Smooth muscle cell (in vitro differentiated cells): ENCODE results near the gene MRPL37. TPM values are rescaled to one million over a fixed set of nuclear protein-coding genes. Genes with fewer than 3 reads are reported as not detected.

ENCODE experiments used
- DNase-seq: peaks from one replicate; lab custom pipeline; 2025; ENCODE audit not compliant: unreplicated experiment; lab: John Stamatoyannopoulos, UW
- H2AFZ ChIP-seq: fragments of 200-600 bp; sonication (generic); 2 replicates; pipeline ENCODE4 v1.6.0; 2016; ENCODE audit warnings: antibody characterized with exemption, low read depth, mild to moderate bottlenecking
- H3F3A ChIP-seq: fragments of 200-600 bp; sonication (generic); 2 replicates; pipeline ENCODE4 v1.6.0; 2017; ENCODE audit warnings: antibody characterized with exemption, low read depth
- H3K27ac ChIP-seq: fragments of 200-600 bp; sonication (generic); 2 replicates; pipeline ENCODE4 v1.5.1; 2016; ENCODE audit warnings: low read depth, mild to moderate bottlenecking
- H3K27me3 ChIP-seq: fragments of 200-600 bp; sonication (generic); 2 replicates; pipeline ENCODE4 v1.6.1; 2016; ENCODE audit warnings: low read depth, mild to moderate bottlenecking
- H3K36me3 ChIP-seq: fragments of 200-600 bp; sonication (generic); 2 replicates; pipeline ENCODE4 v1.5.1; 2016; ENCODE audit warnings: low read depth
- H3K4me1 ChIP-seq: fragments of 200-600 bp; sonication (generic); 2 replicates; pipeline ENCODE4 v1.5.1; 2016; ENCODE audit warnings: low read depth
- H3K4me2 ChIP-seq: fragments of 200-600 bp; sonication (generic); 2 replicates; pipeline ENCODE4 v1.6.0; 2016; ENCODE audit warnings: mild to moderate bottlenecking
- H3K4me3 ChIP-seq: fragments of 200-600 bp; sonication (generic); 2 replicates; pipeline ENCODE4 v1.5.1; 2016; ENCODE audit warnings: mild to moderate bottlenecking
- H3K79me2 ChIP-seq: fragments of 200-600 bp; sonication (generic); 2 replicates; pipeline ENCODE4 v1.6.0; 2016; ENCODE audit warnings: low read depth, mild to moderate bottlenecking
- H3K9ac ChIP-seq: fragments of 200-600 bp; sonication (generic); 2 replicates; pipeline ENCODE4 v1.6.0; 2016; ENCODE audit warnings: low read depth
- H3K9me3 ChIP-seq: fragments of 200-600 bp; sonication (generic); replicated peaks from 2 replicates; pipeline ENCODE4 v1.5.1; 2016; ENCODE audit warnings: low read depth
- H4K20me1 ChIP-seq: fragments of 200-600 bp; sonication (generic); 2 replicates; pipeline ENCODE4 v1.6.0; 2016; ENCODE audit warnings: low read depth
- CTCF ChIP-seq: fragments of 200-600 bp; sonication (generic); IDR thresholded peaks from 2 replicates; pipeline ENCODE4 v1.5.1; 2017; ENCODE audit warnings: borderline replicate concordance, mild to moderate bottlenecking, antibody characterized with exemption; ENCODE audit not compliant: insufficient read depth, poor library complexity, severe bottlenecking
- WGBS: methylation state at CpG from one replicate; pipeline ENCODE4 v1.1.7; 2016; ENCODE audit warnings: low lambda C conversion rate; 5-methylcytosine and 5-hydroxymethylcytosine counted together
- polyA plus RNA-seq: library from polyadenylated mRNA; unstranded; fragments of >200 nt; fragmentation: Nextera tagmentation; extraction: Ambion mirVana; gene quantifications from 2 replicates; pipeline ENCODE4 v1.2.1, GENCODE V29; 2016
- total RNA-seq: library from RNA; depleted of rRNA; stranded (reverse); fragments of >200 nt; gene quantifications from 2 replicates; pipeline ENCODE4 v1.2.3, GENCODE V29; 2014

The MRPL37 gene
- total and polyA plus RNA-seq, 2 experiments from 2014 or later = 85.5 to 96.4 TPM

DNA sequence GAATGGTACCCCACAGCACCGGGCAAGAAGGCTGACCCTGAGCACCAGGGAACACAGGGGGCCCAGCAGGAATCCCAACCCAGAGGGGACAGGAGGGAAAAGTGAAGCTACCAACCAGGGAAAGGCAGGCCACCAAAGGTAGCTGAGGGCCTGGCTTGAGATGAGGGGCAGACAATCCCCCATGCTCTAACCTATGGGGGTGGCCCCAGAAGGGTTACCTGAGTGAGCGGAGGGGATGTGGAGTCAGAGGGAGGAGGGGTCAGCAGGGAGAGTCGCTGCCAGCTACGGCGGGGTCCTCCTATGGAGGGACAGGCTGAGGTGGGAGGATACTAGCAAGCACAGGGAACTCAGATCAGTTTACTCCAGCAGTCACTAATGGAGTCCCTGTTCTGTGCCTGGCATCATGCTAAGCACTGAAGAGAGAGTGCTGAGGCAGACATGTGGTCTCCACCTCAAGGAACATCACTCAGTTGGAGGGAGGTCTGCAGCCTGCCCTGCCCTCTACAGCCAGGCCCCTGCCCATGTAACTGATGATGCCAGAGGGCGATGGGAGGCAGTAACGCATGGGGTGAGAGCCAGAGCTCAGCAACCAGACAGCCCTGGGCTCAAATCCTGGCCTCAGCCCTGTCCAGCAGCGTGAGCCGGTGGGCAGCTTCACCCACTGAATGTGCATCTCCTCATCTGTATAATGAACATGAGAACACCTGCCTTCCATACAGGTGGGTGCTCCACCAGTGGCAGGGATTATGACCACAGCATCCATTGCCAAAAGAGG, 21.5 kb upstream of the MRPL37 start:
- Histone ChIP-seq H3K27me3 (no peaks in the 10 kb centered on the region), H3K27ac (no peak overlapping the region), H3K4me1 (no peaks in the 10 kb centered on the region), H3K4me3 (no peak overlapping the region), H3K79me2 (no peaks in the 10 kb centered on the region), H4K20me1 (no peaks in the 10 kb centered on the region), H3K9ac (no peak overlapping the region), H3K9me3 (no peaks in the 10 kb centered on the region), H3K4me2 (no peak overlapping the region), H3F3A (no peaks in the 10 kb centered on the region), H3K36me3 (no peaks in the 10 kb centered on the region), H2AFZ (no peak overlapping the region)
- no peak for TF ChIP-seq CTCF
- no peak for DNase-seq
- WGBS = 90% methylated on average over 9 of the region's 9 CpGs

- WGBS = 87% methylated on average over 5 of the region's 5 CpGs
- Histone ChIP-seq H3K27me3 (no peaks in the 10 kb centered on the region), H3K4me2 (no peak overlapping the region), H3K79me2 (no peaks in the 10 kb centered on the region), H3K36me3 (no peaks in the 10 kb centered on the region), H4K20me1 (no peaks in the 10 kb centered on the region), H3F3A (no peaks in the 10 kb centered on the region), H3K9me3 (no peaks in the 10 kb centered on the region), H2AFZ (no peak overlapping the region), H3K9ac (no peak overlapping the region), H3K27ac (no peak overlapping the region), H3K4me3 (no peak overlapping the region), H3K4me1 (no peaks in the 10 kb centered on the region)
- DNase-seq = no peak
- TF ChIP-seq CTCF = no peak
Observed at GRCh38 chr1:54180701-54181360, 19.1 kb upstream of the MRPL37 start.

DNA sequence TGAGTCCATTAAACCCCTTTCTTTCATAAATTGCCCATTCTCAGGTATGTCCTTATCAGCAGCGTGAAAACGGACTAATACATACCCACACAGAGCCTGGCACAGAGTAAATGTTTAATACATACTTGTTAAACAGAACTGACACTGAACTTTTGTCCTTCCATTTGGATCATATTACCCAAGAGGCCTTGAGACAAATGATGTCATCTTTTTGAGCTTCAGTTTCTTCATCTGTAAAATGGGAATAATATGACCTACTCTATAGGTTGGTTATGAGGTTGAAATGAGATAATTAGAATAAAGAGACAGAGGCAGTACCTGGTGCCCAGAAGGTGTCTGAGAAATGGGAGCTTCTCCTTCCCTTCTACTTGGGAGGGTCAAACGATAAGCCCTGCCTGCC, 13.9 kb upstream of the MRPL37 start:
- WGBS = 96% methylated on average over 3 of the region's 3 CpGs
- TF ChIP-seq CTCF = no peak
- H2AFZ ChIP-seq = no peak overlapping the region
- H3K4me3 ChIP-seq = no peak overlapping the region
- H3K36me3 ChIP-seq = no peaks in the 10 kb centered on the region
- H3K27ac ChIP-seq = no peak overlapping the region
- no peak overlapping the region for H3K4me2 ChIP-seq
- H3K9me3 ChIP-seq = no peaks in the 10 kb centered on the region
- H3K4me1 ChIP-seq = no peaks in the 10 kb centered on the region
- no peak for DNase-seq
- no peaks in the 10 kb centered on the region for H4K20me1 ChIP-seq
- no peaks in the 10 kb centered on the region for H3K79me2 ChIP-seq
- no peaks in the 10 kb centered on the region for H3F3A ChIP-seq
- H3K9ac ChIP-seq = no peak overlapping the region
- H3K27me3 ChIP-seq = no peaks in the 10 kb centered on the region
